HG03575 (cell line): Measurements from ENCODE around the gene LHX4.
"Not testable (repeated sequence)": the region's sequence is repeated elsewhere in the genome, so short reads cannot be mapped to it uniquely, and the experiment has no call there.

ENCODE experiments used
- ATAC-seq: cut with Tn5 transposase; IDR thresholded peaks from one replicate; pipeline ENCODE4 v1.9.1; 2021; ENCODE audit not compliant: unreplicated experiment, insufficient number of reproducible peaks, low FRiP score; ENCODE audit errors: extremely low read depth

Gene LHX4

GRCh38 chr1:180195916-180196315 lies 34.1 kb upstream of the LHX4 start:
- no peak for ATAC-seq

- ATAC-seq = no peak
Observed at GRCh38 chr1:180196436-180197003, 33.5 kb upstream of the LHX4 start.

GRCh38 chr1:180197231-180197630 lies 32.8 kb upstream of the LHX4 start:
- ATAC-seq = no peak

DNA sequence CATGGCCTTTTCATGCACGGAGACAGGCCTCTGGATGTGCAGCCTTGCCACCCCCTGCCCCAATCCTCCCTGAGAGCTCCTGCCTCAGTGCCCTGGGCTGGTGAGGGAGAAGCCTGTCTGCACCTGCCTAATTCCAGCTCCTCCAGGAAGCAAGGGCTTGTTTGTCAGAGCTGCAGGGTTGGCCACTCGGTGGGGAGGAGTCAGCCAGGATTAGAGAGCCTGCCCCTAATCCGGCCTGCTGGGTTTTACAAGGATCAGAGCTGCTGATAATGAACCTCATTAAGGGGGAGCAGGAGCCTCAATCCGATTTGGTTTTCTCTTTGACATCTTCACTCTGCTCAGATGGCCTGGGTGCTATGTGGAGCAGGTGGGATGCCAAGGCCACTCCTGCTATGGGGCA lies 31.9 kb upstream of the LHX4 start:
- no peak for ATAC-seq

GRCh38 chr1:180198611-180199010 lies 31.5 kb upstream of the LHX4 start:
- no peak for ATAC-seq

GRCh38 chr1:180199018-180199417 lies 31.0 kb upstream of the LHX4 start:
- ATAC-seq = no peak

DNA sequence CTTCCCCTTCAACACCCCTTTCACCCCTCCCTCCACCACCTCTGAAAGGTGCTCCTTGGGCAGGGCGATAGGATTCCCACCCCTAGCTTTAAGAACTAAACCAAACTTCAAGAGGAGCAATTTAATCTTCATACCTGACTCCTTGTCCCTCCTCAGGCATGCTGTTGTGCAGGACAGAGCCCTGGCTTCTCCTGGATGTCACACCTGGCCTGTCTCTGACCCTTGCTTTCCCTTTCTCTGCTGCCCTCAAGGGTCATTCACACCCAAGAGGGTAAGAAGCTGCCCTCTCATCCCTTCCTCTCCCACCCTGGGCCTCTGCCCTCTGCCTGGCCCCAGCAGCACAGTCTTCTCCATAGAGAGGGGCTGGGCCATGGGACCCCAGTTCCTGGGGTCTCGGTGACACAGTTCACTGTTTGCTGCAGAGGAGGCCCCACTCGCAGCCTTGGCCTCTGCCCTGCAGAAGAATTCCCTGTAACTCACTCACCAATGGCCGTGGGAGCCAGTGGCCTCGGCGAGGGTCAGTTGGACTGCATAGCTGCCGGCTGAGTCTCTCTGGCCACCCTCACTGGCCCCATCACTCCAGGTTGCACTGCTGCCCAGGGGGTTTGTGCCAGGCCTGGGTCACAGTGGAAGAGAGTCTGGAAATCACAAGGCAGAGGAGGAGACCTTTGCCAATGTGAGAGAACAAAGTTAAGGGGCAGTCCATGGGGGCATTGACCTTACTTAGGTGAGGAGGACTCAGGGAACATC lies 28.4 kb upstream of the LHX4 start:
- ATAC-seq = no peak

DNA sequence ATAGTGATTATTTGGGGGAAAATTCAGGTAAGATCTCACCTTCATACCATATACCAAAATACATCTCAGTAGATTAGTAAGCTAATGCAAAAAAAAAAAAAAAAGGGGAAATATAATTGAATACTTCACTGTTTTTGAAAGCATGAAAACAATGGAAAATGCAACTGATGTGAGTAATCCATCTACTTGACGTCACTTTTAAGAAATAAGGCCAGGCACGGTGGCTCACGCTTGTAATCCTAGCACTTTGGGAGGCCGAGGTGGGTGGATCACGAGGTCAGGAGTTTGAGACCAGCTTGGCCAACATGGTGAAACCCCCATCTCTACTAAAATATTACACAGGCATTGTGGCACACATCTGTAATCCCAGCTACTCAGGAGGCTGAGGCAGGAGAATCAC lies 27.5 kb upstream of the LHX4 start:
- not testable (repeated sequence) for ATAC-seq

DNA sequence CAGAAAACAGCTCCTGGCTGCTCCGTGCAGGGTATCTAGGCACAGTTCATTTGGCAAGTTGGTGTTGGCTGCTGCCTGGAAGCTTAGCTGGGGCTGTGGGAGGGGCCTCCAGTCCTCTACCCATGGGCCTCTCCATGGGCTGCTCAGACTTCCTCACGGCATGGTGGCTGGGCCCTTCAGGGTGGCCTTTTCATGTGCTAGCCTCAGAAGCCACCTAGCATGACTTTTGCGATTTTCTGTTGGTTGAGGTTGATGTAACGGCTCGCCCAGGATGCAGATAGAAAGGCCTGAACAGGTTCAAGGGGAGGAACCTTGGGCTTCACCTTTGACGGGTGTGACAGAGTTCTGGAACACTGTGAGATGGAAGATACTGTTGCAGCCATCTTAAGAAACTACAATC lies 25.8 kb upstream of the LHX4 start:
- no peak for ATAC-seq

DNA sequence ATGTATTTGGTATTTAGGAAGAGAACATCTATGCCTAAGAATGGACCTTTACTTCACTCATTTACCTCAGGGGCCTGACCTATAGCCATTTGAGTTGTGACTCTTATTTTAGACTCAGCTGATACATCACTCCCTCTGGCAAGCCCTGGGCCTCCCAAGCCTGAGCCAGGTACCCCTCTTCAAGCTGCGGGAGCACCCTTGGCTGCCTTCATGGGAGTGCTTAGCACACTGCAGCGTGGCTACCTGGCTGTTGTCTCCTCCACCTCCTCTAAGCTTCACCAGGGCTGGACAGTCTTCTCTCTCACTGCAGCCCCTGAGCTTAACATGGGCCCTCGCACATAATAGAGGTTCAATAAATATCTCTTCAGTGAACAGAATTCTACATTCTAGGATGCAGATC lies 23.5 kb upstream of the LHX4 start:
- no peak for ATAC-seq

DNA sequence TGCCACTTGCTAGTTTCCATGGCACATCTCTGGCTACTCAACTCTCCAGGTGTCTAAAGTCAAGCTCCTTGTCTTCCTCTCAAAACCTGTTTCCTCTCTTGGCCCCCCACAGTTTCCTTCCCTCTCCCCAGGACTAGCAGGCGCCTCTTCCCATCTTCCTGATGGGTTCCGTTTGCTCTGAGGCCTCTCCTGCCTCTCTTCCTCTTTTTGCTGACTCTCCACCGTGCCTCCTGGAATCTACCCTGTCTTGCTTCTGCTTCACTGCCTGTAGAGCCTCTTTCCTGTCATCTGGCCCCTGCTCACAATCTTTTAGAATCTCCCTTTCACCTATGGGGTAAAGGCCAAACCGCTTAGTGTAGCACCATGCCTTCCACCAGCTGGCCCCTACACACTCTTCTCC lies 21.8 kb upstream of the LHX4 start:
- no peak for ATAC-seq

DNA sequence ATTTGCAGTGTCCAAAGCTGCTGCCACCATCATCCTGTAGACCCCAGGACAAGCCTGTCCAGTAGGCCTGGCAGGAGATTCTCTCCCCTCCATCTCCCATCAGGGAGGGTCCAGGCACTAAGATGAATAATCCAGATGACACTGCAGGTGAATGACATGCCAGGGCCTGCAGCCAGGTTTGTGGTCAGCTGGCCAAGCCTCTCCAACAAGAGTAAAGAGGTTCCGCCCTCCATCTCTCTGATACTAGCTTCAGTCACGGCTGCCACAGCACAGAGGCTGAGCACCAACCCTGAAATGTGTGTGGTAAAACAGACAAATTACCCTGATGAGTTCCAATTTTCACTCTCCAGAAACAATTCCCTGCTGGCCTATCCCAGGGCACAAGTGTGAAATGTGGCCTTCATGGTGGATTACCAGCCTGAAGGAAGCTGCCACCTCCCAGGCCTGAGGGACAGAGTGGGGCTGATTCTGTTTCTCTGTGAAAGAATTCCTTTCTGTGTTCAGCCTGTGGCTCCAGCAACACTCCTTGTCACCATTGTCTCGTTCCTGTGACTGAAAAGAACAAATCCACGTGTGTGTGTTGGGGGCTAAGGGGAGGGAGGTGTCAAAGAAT lies 19.9 kb upstream of the LHX4 start:
- no peak for ATAC-seq

DNA sequence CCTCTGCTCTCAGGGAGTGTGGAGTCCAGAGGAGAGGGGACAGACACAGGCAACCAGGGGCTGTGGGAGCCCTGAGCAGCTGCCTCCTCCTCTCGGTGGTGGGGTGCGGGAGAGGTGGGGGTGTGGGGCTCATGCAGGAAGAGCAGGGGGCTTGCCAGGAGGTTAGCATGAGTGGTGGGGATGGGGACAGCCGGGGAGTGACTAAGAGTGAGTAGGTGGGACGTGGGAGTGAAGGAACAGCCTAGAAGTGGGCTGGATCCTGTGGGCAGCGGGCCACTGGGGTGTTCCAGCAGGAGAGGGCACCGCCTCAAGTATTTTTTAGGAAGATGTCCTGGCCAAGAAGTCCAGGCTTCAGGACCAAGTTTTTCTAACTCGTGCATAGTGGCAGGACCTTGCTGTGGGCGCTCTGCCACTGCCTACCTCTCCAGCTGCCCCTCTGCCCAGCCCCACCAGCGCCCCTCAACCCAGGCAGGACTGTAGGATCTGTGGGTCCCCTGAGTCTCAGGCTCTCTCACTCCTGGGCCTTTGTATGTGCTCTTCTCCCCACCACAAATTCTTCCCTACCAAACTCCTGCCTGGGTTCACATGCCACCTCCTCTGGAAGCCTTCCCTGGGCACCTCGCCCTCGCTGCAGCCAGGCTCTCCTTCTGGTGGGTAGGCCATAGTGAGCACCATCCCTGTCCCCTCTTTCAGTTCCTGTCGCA lies 18.8 kb upstream of the LHX4 start:
- ATAC-seq = no peak

DNA sequence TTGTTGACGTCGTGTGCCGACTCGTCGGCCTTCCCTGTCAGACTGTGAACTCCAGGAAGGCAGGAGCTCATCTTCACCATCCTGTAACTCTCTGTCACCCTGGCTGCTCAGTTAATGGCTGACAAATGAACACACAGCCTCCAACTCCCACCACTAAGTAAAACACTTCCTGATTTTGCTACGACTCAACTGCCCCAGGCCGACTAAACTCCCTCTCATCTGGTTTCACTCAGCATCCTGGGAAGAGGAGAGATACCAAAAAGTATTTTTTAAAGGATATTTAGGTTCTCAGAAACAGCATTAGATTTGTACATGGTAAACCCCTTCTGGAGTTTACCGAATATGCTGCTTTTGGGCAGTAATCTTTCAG lies 18.2 kb upstream of the LHX4 start:
- ATAC-seq = no peak

GRCh38 chr1:180213401-180214170 lies 16.5 kb upstream of the LHX4 start:
- ATAC-seq = no peak

DNA sequence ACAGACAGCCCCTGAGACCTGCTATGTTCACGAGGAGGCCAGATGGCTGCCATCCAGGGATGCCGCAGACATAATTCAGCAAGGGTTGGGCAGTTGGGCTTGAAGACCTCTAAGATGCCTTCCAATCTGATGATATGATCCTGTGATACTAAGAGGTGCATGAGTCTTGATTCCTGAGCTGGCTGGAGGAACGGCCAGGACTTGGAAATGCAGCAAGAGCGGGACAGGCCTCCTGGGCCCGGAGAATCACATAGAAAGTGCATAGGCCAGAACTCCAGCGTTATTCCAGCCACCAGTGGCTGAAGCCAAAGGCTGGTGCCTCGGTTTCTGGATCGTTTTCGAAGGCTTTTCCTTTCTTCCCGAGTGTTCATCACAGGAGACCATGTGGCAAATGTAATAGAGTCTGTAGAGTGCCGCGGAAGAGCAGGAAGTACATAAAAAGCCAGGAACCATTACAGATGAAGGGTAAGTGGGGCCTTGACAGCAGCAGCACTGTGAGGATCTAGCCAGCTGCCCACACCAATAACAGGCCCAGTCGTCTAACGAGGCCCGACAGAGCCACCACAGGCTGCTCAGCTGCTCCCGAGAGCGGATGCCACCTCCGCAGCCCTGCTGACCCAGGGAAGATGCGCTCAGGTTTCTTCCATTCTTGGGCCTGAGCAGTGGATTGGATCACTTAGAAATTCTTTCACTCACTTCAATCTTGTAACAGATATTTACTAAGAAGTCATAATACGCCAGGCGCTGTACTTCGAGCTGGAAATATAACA lies 14.0 kb upstream of the LHX4 start:
- ATAC-seq = no peak

DNA sequence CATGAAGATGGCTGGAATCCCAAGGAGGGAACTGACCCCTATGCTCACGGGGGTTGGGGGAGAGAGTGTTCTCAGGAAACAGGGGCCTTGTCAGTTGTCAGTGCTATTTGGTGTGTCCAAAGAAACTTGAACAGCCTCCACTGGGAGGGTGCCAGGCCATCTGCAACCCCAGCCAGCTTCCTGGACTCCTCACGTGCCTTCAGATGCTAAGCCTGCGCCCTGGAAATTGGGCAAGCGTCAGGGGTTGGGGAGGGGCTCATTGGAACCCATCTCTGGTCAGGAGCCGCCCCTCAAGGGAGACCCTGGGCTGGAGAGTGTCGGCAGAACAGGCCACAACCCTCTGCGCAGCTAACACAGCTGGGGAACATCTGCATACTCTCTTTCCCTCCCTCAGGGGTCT lies 13.1 kb upstream of the LHX4 start:
- ATAC-seq = no peak

- no peak for ATAC-seq
Observed at GRCh38 chr1:180218806-180219765, 11.0 kb upstream of the LHX4 start.
